Epithelial cell of proximal tubule (primary cell): Measurements from ENCODE around the gene ADAD2. TPM values are rescaled to one million over a fixed set of nuclear protein-coding genes. Genes with fewer than 3 reads are reported as not detected.
A peak's percentile ranks its signal among the peaks of the same experiment; 100 is the strongest.

Experiments
- DNase-seq: peaks from one replicate; pipeline ENCODE4 v3.0.0-alpha.2; 2011; ENCODE audit warnings: low read depth
- H3K4me3 ChIP-seq: 2 replicates; pipeline ENCODE4 v1.5.1; 2011; ENCODE audit warnings: low read depth, mild to moderate bottlenecking, low read length
- CTCF ChIP-seq: conservative IDR thresholded peaks from 2 replicates; pipeline ENCODE4 v1.5.1; 2012; ENCODE audit warnings: low read depth, mild to moderate bottlenecking, low read length
- total RNA-seq: library from RNA; depleted of rRNA; stranded (reverse); fragments of >200 nt; gene quantifications from 2 replicates; pipeline ENCODE4 v1.2.3, GENCODE V29; 2015

Gene ADAD2
- total RNA-seq, result not detected in 2 replicates

- no peak for DNase-seq
- H3K4me3 ChIP-seq, result no peak within 1 kb of the TSS
- no peak for TF ChIP-seq CTCF
Measured at GRCh38 chr16:84190731-84191388, at the start of gene ADAD2. TSS of gene ADAD2 (plus strand) at chr16:84191157. CDS start at chr16:84191231, 74 bp downstream.

GRCh38 chr16:84143081-84143480 is 47.9 kb upstream of the ADAD2 start:
- no peak for TF ChIP-seq CTCF
- DNase-seq, result no peak
- no peak overlapping the region for H3K4me3 ChIP-seq

GRCh38 chr16:84143784-84144199 is 47.2 kb upstream of the ADAD2 start:
- no peak for DNase-seq
- TF ChIP-seq CTCF, result no peak
- peak overlapping the region; percentile 69 for H3K4me3 ChIP-seq

- no peak for DNase-seq
- TF ChIP-seq CTCF, result peak; percentile 30
- H3K4me3 ChIP-seq, result peak overlapping the region; percentile 69
Measured at GRCh38 chr16:84144209-84144858, 46.6 kb upstream of the ADAD2 start.

- TF ChIP-seq CTCF, result no peak
- no peak for DNase-seq
- H3K4me3 ChIP-seq, result peak within 1 kb of the TSS; percentile 69
Measured at GRCh38 chr16:84144859-84145639, 45.9 kb upstream of the ADAD2 start, which contains the start of the genes DNAAF1 and HSDL1. TSS of gene DNAAF1 (plus strand) at chr16:84145308. CDS start at chr16:84145441, 133 bp downstream. TSS of gene HSDL1 (minus strand) at chr16:84145177. CDS start at chr16:84131321, 13,856 bp downstream.

GRCh38 chr16:84150926-84151325 is 40.0 kb upstream of the ADAD2 start:
- no peak for DNase-seq
- no peak for TF ChIP-seq CTCF
- H3K4me3 ChIP-seq, result no peak overlapping the region
